Esophagus mucosa (tissue), 1 donor: ENCODE data around the gene IL1B. TPM values are rescaled to one million over a fixed set of nuclear protein-coding genes. Genes with fewer than 3 reads are reported as not detected.

Source experiments
- ATAC-seq: fragments of 200-7000 bp; cut with Tn5 transposase; one replicate; pipeline ENCODE4 v1.9.1; 2020
- total RNA-seq: library from RNA; stranded (reverse); gene quantifications from one replicate; pipeline ENCODE4 v1.2.4, GENCODE V29; 2023
- donor health status: DM: yes; HTN: yes; CAD: no.

Gene IL1B
- total RNA-seq, 1 donor from 2014 or later, result 4.1 TPM

DNA sequence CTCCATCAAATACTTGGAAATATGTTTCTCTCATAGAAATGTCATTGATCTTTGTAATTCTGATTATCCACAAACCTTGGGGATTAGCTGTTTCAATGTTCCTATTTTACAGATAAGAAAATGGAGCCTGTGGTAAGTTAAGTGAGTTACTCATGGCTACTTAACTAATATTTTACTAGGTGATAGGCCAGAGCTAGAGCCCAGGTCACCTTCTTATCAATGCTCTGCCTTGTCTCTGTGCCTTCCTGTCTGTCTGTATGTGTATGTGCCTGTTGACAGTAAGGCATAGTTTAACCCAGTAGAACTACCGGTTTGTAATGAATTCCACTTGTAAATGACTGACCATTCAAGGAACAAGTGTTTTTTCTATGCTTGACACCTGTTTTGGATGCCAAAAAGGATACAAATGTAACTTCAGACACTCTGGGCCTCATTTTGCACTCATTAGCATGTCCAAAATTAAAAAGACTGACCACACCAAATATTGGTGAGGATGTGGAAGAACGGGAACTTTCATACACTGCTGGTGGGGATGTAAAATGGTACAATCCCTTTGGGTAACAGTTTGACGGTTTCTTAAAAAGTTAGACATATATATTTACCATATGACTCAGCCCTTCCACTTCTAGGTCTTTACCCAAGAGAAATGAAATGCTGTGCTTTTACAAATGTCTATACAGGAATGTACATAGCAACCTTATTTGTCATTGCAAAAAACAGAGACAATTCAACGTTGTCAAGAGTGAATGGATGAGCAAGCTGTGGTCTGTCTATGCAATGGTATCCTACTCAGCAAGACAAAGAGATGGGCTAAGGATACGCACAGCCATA lies 32.7 kb downstream of the IL1B start:
- ATAC-seq, result peak; percentile 44

- ATAC-seq, result peak; percentile 33
Observed at GRCh38 chr2:112800881-112801583, 35.5 kb downstream of the IL1B start.

- ATAC-seq, result no peak
Observed at GRCh38 chr2:112798979-112799975, 37.3 kb downstream of the IL1B start.

DNA sequence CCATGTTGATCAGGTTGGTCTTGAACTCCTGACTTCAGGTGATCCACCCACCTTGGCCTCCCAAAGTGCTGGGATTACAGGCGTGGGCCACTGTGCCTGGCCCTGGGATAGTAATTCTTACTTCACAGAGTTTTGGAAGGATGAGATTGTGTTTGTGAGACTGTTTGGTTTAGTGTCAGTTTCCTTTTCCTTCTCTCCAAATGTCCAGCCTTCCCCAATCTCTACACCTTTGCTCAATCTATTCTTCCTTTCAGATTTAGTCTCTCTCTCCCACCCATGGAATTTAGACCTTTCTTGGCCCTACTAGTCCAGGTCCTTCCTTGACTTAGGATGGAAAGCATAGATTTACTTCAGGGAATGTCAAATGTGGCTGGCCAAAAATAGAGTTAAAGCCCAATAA lies 40.1 kb downstream of the IL1B start:
- no peak for ATAC-seq

DNA sequence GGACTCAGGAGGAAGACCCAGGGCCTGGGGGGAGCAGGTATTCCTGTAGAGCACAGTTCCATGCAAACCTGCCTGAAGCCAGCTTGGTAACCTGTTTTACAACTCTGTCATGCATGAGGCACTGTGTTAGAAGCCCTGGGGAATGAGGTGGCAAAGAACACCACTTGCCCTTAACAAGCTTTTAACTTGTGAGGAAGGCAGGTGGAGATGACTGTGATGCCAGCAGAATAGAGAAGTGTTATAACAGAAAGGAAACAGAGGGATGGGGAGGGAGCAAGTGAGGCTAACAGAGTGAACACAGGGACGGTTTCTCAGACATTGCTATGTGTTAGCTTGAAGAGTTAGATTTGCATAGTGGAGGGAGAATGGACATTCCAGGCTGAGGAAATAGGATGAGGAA lies 40.8 kb downstream of the IL1B start:
- peak; percentile 90 for ATAC-seq

DNA sequence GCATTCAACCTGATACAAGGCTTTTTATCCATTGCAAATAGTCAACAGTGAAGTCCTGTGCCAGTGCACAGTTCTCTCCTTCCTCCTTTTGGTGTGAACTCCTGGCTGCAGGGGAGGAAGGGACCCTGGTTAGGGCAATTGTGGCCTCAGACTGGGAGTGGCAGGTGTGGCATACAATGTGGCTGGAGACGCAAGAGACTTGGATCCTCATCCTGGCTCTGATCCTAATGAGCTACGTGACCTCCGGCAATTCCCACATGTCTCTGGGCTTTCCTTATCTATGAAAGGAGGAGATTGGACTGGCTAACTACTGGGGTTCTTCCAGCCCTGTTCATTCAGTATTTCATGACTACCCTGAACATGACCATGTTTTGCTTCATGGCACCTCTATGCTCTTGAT lies 41.7 kb downstream of the IL1B start:
- ATAC-seq, result peak; percentile 53

GRCh38 chr2:112794131-112794733 lies 42.3 kb downstream of the IL1B start:
- peak; percentile 87 for ATAC-seq

DNA sequence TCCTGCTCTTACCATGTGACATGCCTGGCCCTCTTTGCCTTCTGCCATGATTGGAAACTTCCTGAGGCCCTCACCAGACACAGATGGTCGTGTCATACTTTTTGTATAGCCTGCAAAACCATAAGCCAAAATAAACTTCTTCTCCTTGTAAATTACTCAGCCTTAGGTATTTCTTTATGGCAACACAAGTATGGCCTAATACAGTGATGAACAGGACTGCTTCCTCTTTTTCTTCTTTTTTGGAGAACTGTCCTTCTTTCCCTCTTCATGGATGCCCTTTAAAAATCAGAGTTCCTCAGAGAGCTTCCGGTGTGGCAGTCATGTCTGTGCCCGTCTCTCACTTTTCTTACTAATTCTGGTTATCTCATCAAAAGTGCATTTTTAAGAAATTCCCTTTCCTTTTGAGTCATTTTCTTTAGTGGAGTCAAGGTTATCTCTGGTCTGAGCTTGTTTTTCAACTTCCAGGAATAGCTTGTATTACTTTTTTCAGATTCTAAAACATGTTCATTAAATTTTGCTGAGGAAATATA lies 43.1 kb downstream of the IL1B start:
- ATAC-seq, result no peak

DNA sequence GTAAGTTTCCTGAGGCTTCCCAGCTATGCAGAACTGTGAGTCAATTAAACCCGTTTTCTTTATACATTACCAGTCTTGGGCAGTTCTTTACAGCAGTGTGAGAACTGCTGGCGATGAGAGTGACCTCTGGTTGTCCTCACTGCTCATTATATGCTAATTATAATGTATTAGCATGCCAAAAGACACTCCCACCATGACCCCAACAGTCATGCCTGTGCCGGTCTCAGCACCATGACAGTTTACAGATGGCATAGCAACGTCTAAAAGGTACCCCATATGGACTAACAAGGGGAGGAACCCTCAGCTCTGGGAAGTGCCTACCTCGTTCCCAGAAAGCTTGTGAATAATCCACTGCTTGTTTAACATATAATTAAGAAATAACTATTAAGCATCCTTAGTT lies 44.2 kb downstream of the IL1B start:
- ATAC-seq, result no peak

GRCh38 chr2:112791693-112792230 lies 44.8 kb downstream of the IL1B start:
- no peak for ATAC-seq

DNA sequence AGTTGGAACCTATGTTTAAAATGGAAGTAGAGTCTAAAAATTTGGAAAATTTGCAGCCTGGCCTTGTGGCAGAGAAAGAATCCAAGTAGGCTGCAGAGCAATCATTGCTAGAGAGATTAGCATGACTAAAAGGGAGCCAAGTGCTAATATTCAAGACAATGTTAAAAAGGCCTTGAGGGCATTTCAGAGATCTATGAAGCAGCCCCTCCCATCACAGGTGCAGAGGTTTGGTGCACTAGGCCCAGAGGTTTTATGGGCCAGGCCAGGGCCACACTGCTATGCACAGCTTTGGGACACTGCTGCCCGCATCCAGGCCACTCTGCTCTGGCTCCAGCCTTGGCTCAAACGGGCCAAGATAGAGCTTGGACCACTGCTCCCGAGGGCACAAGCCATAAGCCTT lies 45.6 kb downstream of the IL1B start:
- ATAC-seq, result no peak

DNA sequence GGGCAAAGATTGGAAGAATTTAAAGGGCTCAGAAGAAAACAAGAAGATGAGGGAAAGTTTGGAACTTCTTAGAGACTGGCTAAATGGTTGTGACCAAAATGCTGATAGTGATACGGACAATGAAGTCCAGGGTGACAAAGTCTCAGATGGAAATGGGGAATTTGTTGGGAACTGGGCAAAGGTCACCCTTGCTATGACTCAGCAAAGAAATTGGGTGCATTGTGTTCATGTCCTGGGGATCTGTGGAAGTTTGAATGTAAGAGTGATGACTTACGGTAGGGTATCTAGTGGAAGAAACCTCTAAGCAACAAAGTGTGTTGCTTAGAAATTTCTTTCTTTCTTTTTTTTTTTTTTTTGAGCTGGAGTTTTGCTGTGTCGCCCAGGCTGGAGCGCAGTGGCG lies 46.3 kb downstream of the IL1B start:
- ATAC-seq, result no peak

DNA sequence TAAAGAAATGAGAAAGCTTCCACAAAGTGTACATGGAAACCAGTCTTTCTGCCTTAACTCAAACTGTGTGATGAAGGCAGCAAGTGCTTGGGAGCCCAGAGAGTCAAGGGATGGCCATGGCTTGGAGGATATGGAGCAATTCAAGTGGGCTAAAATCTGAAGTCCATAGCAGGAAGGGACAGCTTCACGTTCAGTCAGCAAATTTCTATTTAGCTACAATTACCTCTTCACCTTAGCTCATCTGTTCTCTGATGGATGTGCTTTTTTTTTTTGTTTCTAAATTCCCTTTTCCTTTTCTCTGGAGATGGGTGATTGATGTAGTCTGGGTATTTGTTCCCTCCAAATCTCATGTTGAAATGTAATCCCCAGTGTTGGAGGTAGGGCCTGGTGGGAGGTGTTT lies 47.4 kb downstream of the IL1B start:
- ATAC-seq, result no peak

GRCh38 chr2:112788653-112789052 lies 47.9 kb downstream of the IL1B start:
- no peak for ATAC-seq

DNA sequence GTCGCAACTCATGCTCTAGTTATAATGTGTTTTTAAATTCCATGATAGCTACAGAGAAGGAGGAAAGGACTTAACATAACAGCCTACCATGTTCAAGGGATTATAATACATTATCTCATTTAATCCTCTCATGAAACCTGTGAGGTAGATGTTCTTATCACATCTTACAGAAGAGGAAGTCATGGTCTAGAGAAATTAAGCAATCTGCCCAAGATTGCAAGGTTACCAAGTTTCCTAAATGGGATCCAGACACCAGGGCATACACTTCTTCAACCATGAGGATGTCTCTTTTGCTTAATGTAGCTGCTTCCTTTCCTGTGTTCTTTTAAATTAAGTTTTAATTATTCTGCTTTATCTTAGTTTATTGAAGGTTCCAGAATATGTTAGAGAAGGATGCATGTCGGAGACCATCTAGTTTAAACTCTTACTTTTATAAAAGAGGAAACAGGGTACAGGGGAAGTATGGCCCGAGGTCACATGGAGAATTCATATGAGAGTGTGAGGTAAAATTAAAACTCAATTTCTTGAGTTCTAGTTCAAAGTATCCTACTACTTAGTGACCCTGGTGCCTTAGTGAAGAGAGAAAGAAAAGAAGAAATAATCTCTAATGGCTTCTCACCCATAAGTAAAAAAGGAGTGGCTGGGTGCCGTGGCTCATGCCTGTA lies 48.7 kb downstream of the IL1B start:
- no peak for ATAC-seq

- no peak for ATAC-seq
Observed at GRCh38 chr2:112787294-112787693, 49.3 kb downstream of the IL1B start.

DNA sequence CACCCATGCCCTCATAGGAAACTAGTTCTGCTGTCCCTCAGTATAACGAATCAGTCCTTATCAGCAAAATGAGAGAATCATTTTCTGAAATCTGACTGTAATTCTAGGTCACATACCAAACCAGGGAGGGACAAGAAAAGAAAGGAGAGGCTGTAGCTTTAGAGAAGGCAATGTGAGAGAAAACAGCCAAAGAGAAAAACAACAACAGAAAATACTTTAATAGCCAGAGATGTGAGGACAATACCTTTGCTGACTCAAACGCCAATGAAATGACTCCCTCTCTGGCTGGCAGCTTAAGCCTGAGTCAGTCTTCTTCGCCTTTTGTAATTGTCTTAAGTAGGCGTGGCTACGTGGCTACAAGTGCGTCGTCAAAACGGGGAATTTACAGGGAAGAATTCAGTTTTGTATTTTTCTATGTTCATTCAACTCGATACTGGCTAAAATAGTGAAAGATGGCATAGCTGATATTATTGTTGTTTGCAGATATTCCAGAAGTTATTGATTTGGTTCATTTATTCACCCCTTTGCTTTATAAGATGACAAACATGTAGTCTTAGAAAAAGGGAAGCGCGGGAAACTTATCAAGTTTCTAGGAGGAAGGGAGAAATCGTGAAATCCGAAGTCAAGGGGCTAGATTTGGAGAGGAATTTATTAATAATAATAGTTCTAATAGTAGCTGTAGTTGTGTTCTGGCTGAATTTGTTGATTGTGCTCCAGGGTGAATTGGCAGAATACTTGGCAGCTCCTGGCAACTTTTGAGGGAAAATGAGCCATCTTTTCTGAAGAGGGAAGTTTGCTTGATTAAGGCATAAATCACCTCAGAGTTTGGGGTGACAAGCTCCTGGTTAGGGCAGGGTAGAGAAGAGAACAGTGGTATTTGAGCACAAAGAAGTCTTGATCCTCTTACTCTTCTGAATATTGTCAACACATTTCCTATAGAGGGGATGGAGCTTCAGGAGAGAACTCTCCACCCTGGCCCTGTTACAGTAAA lies 52.1 kb downstream of the IL1B start, which contains the start of gene IL1A:
Gene IL1A (minus strand): TSS at position 295 of the 991 bp plus-strand sequence. CDS start 723 bp downstream, outside the sequence.
- ATAC-seq, result peak; percentile 85

DNA sequence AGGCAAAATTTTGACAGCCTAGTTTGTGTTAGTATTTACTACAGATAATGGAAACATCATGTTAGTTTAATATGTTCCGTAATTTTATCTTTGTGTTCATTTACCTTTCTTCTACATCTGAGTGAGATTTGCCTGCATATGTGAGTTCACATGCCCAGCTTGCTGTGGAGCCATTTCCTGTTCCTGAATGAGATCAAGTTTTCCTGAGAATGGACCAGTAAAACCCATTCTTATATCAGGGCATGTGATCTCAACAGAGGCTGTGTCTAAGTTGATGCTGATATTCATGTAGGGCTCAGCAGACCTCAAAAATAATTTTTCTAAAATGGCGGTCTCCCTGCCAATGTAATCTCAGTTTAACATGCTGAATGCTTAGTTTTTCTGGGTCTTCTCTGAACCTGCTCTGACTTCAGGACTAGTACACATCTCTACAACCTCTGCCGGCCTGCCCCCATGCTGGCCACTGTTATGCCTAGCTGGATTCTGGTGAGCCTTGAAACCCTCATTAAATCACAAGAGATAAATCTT lies 53.3 kb downstream of the IL1B start:
- ATAC-seq, result no peak

DNA sequence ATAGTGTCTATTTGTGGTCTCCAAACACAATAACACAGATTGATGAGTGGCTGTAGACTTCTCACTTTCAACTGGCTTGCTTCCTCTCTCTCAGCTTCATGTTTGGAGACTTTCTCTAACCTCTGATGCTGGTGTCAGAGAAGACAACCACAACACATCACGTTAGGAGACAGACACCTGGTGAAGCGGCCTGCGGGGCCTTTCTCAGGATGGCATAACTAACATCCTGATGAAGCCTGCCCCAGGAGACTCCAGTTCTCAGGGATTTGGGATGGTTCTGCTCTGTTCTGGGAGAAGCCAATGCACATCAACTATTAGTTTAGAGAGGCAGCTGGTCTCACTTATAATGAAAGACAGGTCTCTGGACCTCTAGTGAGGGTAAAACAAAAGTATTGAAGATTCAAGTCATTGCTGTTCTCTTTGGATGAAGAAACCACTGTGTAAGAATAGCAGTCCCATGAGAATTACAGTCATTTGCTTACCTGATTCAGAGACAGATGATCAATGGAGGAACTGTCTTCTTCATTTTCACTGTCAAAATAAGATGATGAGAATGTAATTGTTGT lies 54.3 kb downstream of the IL1B start:
- ATAC-seq, result no peak
